HepG2 (cell line): ENCODE measurements around the gene SPTSSA. TPM values are rescaled to one million over a fixed set of nuclear protein-coding genes. Genes with fewer than 3 reads are reported as not detected.

Experiments
- ARID2 ChIP-seq: sonication (generic); formaldehyde crosslinking; IDR thresholded peaks from 2 replicates; pipeline ENCODE4 v1.8.1; 2022; ENCODE audit warnings: mild to moderate bottlenecking, missing genetic modification reagents, borderline replicate concordance
- CBFB ChIP-seq: sonication (generic); formaldehyde crosslinking; IDR thresholded peaks from 2 replicates; pipeline ENCODE4 v1.4.0; 2020; ENCODE audit warnings: missing genetic modification reagents
- ERF ChIP-seq: IDR thresholded peaks from 2 replicates; pipeline ENCODE4 v1.6.1; 2018; ENCODE audit warnings: missing biosample characterization, missing genetic modification reagents
- HDAC1 ChIP-seq: sonication (generic); formaldehyde crosslinking; IDR thresholded peaks from 2 replicates; pipeline ENCODE4 v1.5.1; 2020; ENCODE audit warnings: mild to moderate bottlenecking, missing genetic modification reagents
- NFYC ChIP-seq: IDR thresholded peaks from 2 replicates; pipeline ENCODE4 v1.6.1; 2016; ENCODE audit warnings: missing genetic modification reagents, missing compliant biosample characterization
- NR2F6 ChIP-seq, 2 experiments: IDR thresholded peaks; 2 replicates each; pipeline ENCODE4 v1.6.1; 2016; ENCODE audit warnings: antibody characterized with exemption in 1 of 2, mild to moderate bottlenecking in 1 of 2
- PHF5A ChIP-seq: IDR thresholded peaks from one replicate; pipeline ENCODE4 v1.6.1; 2018; ENCODE audit warnings: low read depth, missing genetic modification reagents; ENCODE audit not compliant: unreplicated experiment
- RERE ChIP-seq: IDR thresholded peaks from 2 replicates; pipeline ENCODE4 v1.6.1; 2016; ENCODE audit warnings: low read depth, missing genetic modification reagents, missing compliant biosample characterization
- SALL1 ChIP-seq: sonication (generic); formaldehyde crosslinking; IDR thresholded peaks from 2 replicates; pipeline ENCODE4 v1.8.0; 2022; ENCODE audit warnings: mild to moderate bottlenecking, missing genetic modification reagents
- SOX13 ChIP-seq, 3 experiments: fragments of 450-650 bp in 1 of 3; sonication (generic) in 1 of 3; formaldehyde crosslinking in 1 of 3; IDR thresholded peaks in 2 of 3; conservative IDR thresholded peaks in 1 of 3; 2 replicates each; pipeline versions ENCODE4 v1.5.0 to v1.6.1; 2016 to 2020; ENCODE audit warnings: antibody characterized with exemption in 1 of 3, mild to moderate bottlenecking in 1 of 3, missing compliant biosample characterization in 1 of 3, missing genetic modification reagents in 1 of 3, moderate library complexity in 1 of 3
- TBX3 ChIP-seq: fragments of 450-650 bp; IDR thresholded peaks from 2 replicates; pipeline ENCODE4 v1.6.1; 2017; ENCODE audit warnings: antibody characterized with exemption, mild to moderate bottlenecking, inconsistent platforms, borderline replicate concordance
- YEATS2 ChIP-seq: sonication (generic); formaldehyde crosslinking; IDR thresholded peaks from 2 replicates; pipeline ENCODE4 v1.4.0; 2020; ENCODE audit warnings: missing genetic modification reagents, borderline replicate concordance
- ZNF280D ChIP-seq: sonication (generic); formaldehyde crosslinking; IDR thresholded peaks from 2 replicates; pipeline ENCODE4 v1.5.1; 2020; ENCODE audit warnings: mild to moderate bottlenecking, missing genetic modification reagents
- ZNF788 ChIP-seq: sonication (generic); formaldehyde crosslinking; IDR thresholded peaks from 2 replicates; pipeline ENCODE4 v1.5.0; 2020; ENCODE audit warnings: mild to moderate bottlenecking, missing genetic modification reagents, borderline replicate concordance
- polyA plus RNA-seq, 8 experiments: library from polyadenylated mRNA; depleted of rRNA in 3 of 8; stranded (reverse) in 7 of 8; unstranded in 1 of 8; fragments of >200 nt; fragmentation: Illumina TruSeq in 4 of 8; extraction: Trizol in 4 of 8; gene quantifications; 2 replicates each; pipeline versions ENCODE4 v1.2.1 to v1.2.3, GENCODE V29; 2011 to 2016; ENCODE audit warnings: low read depth in 4 of 8, missing spikeins in 1 of 8, mixed read lengths in 1 of 8; ENCODE audit not compliant: insufficient read depth in 1 of 8
- total RNA-seq, 5 experiments: library from RNA; depleted of rRNA; stranded (reverse); fragments of >200 nt; fragmentation: Illumina TruSeq; extraction: Trizol; gene quantifications; 2 replicates each; pipeline ENCODE4 v1.2.3, GENCODE V29; 2016; ENCODE audit warnings: low read depth in 1 of 5
- TF ChIP-seq, protein P1 (sequence below): sonication (generic); formaldehyde crosslinking; IDR thresholded peaks from 2 replicates; pipeline ENCODE4 v1.5.1; 2020; ENCODE audit warnings: missing genetic modification reagents, mild to moderate bottlenecking, borderline replicate concordance
- TF ChIP-seq, protein P2 (sequence below): sonication (generic); formaldehyde crosslinking; IDR thresholded peaks from 2 replicates; pipeline ENCODE4 v1.4.0; 2020; ENCODE audit warnings: missing genetic modification reagents

The SPTSSA gene
- total and polyA plus RNA-seq, 2 of the 13 experiments (the other 11 are each of a cell fraction or from before 2014, with no cell fraction given): 19.1 to 86.1 TPM

DNA sequence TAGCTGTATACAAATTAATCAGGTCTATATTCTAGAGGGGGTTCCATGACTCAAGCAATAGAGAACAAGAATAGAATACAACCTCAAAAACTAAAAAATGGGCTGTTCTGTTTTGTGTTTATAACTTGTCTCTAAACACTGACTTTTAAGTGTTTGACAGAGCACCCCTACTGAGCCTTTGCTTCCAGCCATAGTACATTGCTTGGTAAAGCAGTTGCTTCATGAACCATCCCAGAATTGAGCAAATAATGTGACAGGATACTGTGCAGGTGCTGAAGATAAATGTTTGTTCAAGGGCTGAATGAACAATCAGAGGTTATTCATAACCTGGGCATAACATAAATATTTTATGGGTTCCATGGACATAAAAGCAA is 11.5 kb downstream of the SPTSSA start (continued):
- TF ChIP-seq RERE (CRISPR knock-in tag) (peak; percentile 71), SALL1 (peak; percentile 87; the same call in 1 of the 2 replicates), HDAC1 (CRISPR knock-in tag) (peak; percentile 51), CBFB (CRISPR knock-in tag) (0 out of 2 replicates have a peak, but pooled peaks have one; percentile 28), TBX3 (peak; percentile 65; the same call in 1 of the 2 replicates), SOX13 (IDR thresholded peaks at IDR 0.05) (peak; percentile 47; the same call in 1 of the 2 replicates), SOX13 (CRISPR knock-in tag; conservative IDR thresholded peaks at IDR 0.05 in 1 of 2, IDR thresholded peaks at IDR 0.05 in 1 of 2) (peak in 1 of 2 experiments; percentile 97; a peak in 2 of 4 replicates), PHF5A (peak; percentile 50), ZNF280D (CRISPR knock-in tag) (0 out of 2 replicates have a peak, but pooled peaks have one; percentile 38), ZNF788 (CRISPR knock-in tag) (no peak), ARID2 (0 out of 2 replicates have a peak, but pooled peaks have one; percentile 56), YEATS2 (CRISPR knock-in tag) (peak; percentile 53; the same call in 1 of the 2 replicates), ERF (peak; percentile 73; the same call in 1 of the 2 replicates), NR2F6 (IDR thresholded peaks at IDR 0.05) (no peak; the same call in 1 of the 2 replicates), NR2F6 (CRISPR knock-in tag; IDR thresholded peaks at IDR 0.05) (peak; percentile 71), NFYC (CRISPR knock-in tag) (0 out of 2 replicates have a peak, but pooled peaks have one; percentile 42)
- TF ChIP-seq, protein P1, sequence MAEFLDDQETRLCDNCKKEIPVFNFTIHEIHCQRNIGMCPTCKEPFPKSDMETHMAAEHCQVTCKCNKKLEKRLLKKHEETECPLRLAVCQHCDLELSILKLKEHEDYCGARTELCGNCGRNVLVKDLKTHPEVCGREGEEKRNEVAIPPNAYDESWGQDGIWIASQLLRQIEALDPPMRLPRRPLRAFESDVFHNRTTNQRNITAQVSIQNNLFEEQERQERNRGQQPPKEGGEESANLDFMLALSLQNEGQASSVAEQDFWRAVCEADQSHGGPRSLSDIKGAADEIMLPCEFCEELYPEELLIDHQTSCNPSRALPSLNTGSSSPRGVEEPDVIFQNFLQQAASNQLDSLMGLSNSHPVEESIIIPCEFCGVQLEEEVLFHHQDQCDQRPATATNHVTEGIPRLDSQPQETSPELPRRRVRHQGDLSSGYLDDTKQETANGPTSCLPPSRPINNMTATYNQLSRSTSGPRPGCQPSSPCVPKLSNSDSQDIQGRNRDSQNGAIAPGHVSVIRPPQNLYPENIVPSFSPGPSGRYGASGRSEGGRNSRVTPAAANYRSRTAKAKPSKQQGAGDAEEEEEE: no peak
- TF ChIP-seq, protein P2, sequence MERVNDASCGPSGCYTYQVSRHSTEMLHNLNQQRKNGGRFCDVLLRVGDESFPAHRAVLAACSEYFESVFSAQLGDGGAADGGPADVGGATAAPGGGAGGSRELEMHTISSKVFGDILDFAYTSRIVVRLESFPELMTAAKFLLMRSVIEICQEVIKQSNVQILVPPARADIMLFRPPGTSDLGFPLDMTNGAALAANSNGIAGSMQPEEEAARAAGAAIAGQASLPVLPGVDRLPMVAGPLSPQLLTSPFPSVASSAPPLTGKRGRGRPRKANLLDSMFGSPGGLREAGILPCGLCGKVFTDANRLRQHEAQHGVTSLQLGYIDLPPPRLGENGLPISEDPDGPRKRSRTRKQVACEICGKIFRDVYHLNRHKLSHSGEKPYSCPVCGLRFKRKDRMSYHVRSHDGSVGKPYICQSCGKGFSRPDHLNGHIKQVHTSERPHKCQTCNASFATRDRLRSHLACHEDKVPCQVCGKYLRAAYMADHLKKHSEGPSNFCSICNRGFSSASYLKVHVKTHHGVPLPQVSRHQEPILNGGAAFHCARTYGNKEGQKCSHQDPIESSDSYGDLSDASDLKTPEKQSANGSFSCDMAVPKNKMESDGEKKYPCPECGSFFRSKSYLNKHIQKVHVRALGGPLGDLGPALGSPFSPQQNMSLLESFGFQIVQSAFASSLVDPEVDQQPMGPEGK: peak; percentile 54
